Loucy (cell line): ENCODE data around the gene EIF3B.
A peak's percentile ranks its signal among the peaks of the same experiment; 100 is the strongest.

Experiments used
- H2AFZ ChIP-seq: fragments of 200-600 bp; sonication (generic); 2 replicates; pipeline ENCODE4 v1.6.0; 2016; ENCODE audit warnings: antibody characterized with exemption, mild to moderate bottlenecking, low read length, moderate library complexity
- H3F3A ChIP-seq: fragments of 200-600 bp; 2 replicates; pipeline ENCODE4 v1.6.0; 2016; ENCODE audit warnings: antibody characterized with exemption, low read depth, mild to moderate bottlenecking
- H3K27me3 ChIP-seq: fragments of 200-600 bp; sonication (generic); 2 replicates; pipeline ENCODE4 v1.6.1; 2014; ENCODE audit warnings: low read length, mild to moderate bottlenecking; ENCODE audit not compliant: insufficient read depth, poor library complexity, severe bottlenecking
- H3K36me3 ChIP-seq: fragments of 200-600 bp; sonication (generic); 2 replicates; pipeline ENCODE4 v1.6.1; 2016; ENCODE audit warnings: low read length; ENCODE audit not compliant: insufficient read depth
- H3K4me1 ChIP-seq: fragments of 200-600 bp; sonication (generic); 2 replicates; pipeline ENCODE4 v1.5.1; 2014; ENCODE audit warnings: low read length, mild to moderate bottlenecking; ENCODE audit not compliant: insufficient read depth, poor library complexity, severe bottlenecking
- H3K4me2 ChIP-seq: fragments of 200-600 bp; sonication (generic); 2 replicates; pipeline ENCODE4 v1.6.0; 2014; ENCODE audit warnings: antibody characterized with exemption, low read length, low read depth, mild to moderate bottlenecking; ENCODE audit not compliant: poor library complexity, severe bottlenecking
- H3K4me3 ChIP-seq: fragments of 200-600 bp; sonication (generic); 2 replicates; pipeline ENCODE4 v1.5.1; 2014; ENCODE audit warnings: low read length, mild to moderate bottlenecking, mixed read lengths; ENCODE audit not compliant: poor library complexity, severe bottlenecking
- H3K79me2 ChIP-seq: fragments of 200-600 bp; sonication (generic); 2 replicates; pipeline ENCODE4 v1.6.1; 2014; ENCODE audit warnings: low read length; ENCODE audit not compliant: insufficient read depth
- H3K9ac ChIP-seq: fragments of 200-600 bp; sonication (generic); 2 replicates; pipeline ENCODE4 v1.6.0; 2014; ENCODE audit warnings: mild to moderate bottlenecking, low read depth, low read length, moderate library complexity; ENCODE audit not compliant: poor library complexity, severe bottlenecking
- H3K9me2 ChIP-seq: fragments of 200-600 bp; sonication (generic); replicated peaks from 2 replicates; pipeline ENCODE4 v1.6.1; 2016; ENCODE audit warnings: low read depth, low read length, mixed read lengths
- H3K9me3 ChIP-seq: fragments of 200-600 bp; sonication (generic); 2 replicates; pipeline ENCODE4 v1.6.1; 2014; ENCODE audit warnings: mild to moderate bottlenecking, antibody characterized with exemption, low read length, low read depth; ENCODE audit not compliant: insufficient read depth
- H4K20me1 ChIP-seq: fragments of 200-600 bp; sonication (generic); 2 replicates; pipeline ENCODE4 v1.6.0; 2014; ENCODE audit warnings: antibody characterized with exemption, low read length, mild to moderate bottlenecking; ENCODE audit not compliant: insufficient read depth, poor library complexity, severe bottlenecking
- CTCF ChIP-seq: fragments of 200-600 bp; sonication (generic); conservative IDR thresholded peaks from 2 replicates; pipeline ENCODE4 v1.5.1; 2014; ENCODE audit warnings: mild to moderate bottlenecking, antibody characterized with exemption, low read length
- EZH2phosphoT487 ChIP-seq: fragments of 200-600 bp; IDR thresholded peaks from 2 replicates; pipeline ENCODE4 v1.6.1; 2018; ENCODE audit warnings: antibody characterized with exemption, mild to moderate bottlenecking, moderate library complexity, borderline replicate concordance

The EIF3B gene

GRCh38 chr7:2409745-2410414 lies 55.3 kb downstream of the EIF3B start:
- Histone ChIP-seq H3K4me2 (peak overlapping the region; percentile 90), H3F3A (peaks cover 33% of the 10 kb centered on the region), H3K9ac (peak overlapping the region; percentile 98), H3K27me3 (no peaks in the 10 kb centered on the region), H2AFZ (no peak overlapping the region), H4K20me1 (peaks cover 53% of the 10 kb centered on the region), H3K9me2 (no peaks in the 10 kb centered on the region), H3K36me3 (peaks cover 3% of the 10 kb centered on the region; the same call in 1 of the 2 replicates), H3K4me1 (peaks cover 71% of the 10 kb centered on the region), H3K9me3 (no peaks in the 10 kb centered on the region), H3K79me2 (peaks cover 85% of the 10 kb centered on the region), H3K4me3 (peak overlapping the region; percentile 87)
- TF ChIP-seq CTCF: no peak
- TF ChIP-seq EZH2phosphoT487: no peak

GRCh38 chr7:2411049-2411448 lies 56.4 kb downstream of the EIF3B start:
- TF ChIP-seq CTCF: no peak
- TF ChIP-seq EZH2phosphoT487: no peak
- peaks cover 80% of the 10 kb centered on the region for H3K4me1 ChIP-seq
- peaks cover 88% of the 10 kb centered on the region for H3K79me2 ChIP-seq
- H2AFZ ChIP-seq: no peak overlapping the region
- no peaks in the 10 kb centered on the region for H3K27me3 ChIP-seq
- peak overlapping the region; percentile 58 for H3K9ac ChIP-seq
- no peaks in the 10 kb centered on the region for H3K9me3 ChIP-seq
- H3F3A ChIP-seq: peaks cover 26% of the 10 kb centered on the region
- peak overlapping the region; percentile 87 for H3K4me3 ChIP-seq
- peaks cover 64% of the 10 kb centered on the region for H4K20me1 ChIP-seq
- H3K4me2 ChIP-seq: peak overlapping the region; percentile 90
- H3K9me2 ChIP-seq: no peaks in the 10 kb centered on the region
- peaks cover 11% of the 10 kb centered on the region; the same call in 1 of the 2 replicates for H3K36me3 ChIP-seq

- peak overlapping the region; percentile 90 for H3K4me2 ChIP-seq
- H3K9ac ChIP-seq: peak overlapping the region; percentile 47
Observed at GRCh38 chr7:2411815-2412586, 57.4 kb downstream of the EIF3B start.

More at GRCh38 chr7:2411815-2412586, 57.4 kb downstream of the EIF3B start:
- TF ChIP-seq EZH2phosphoT487 (no peak), CTCF (no peak)
- Histone ChIP-seq H3F3A (peaks cover 19% of the 10 kb centered on the region), H3K9me3 (no peaks in the 10 kb centered on the region), H3K79me2 (peaks cover 94% of the 10 kb centered on the region), H2AFZ (no peak overlapping the region), H4K20me1 (peaks cover 73% of the 10 kb centered on the region), H3K27me3 (no peaks in the 10 kb centered on the region), H3K9me2 (no peaks in the 10 kb centered on the region), H3K4me3 (peak overlapping the region; percentile 41), H3K36me3 (peaks cover 19% of the 10 kb centered on the region; the same call in 1 of the 2 replicates), H3K4me1 (peaks cover 83% of the 10 kb centered on the region)
